MV-4-11 (cell line): ENCODE measurements around the gene ZNF32.
A peak's percentile ranks its signal among the peaks of the same experiment; 100 is the strongest.
"Not testable (repeated sequence)": the region's sequence is repeated elsewhere in the genome, so short reads cannot be mapped to it uniquely, and the experiment has no call there.

Experiments
- DNase-seq: peaks from one replicate; lab custom pipeline; 2025; lab: John Stamatoyannopoulos, UW

ZNF32 gene

GRCh38 chr10:43627942-43628341 is 20.7 kb downstream of the ZNF32 start:
- DNase-seq, result peak; percentile 22

GRCh38 chr10:43623351-43623750 is 25.3 kb downstream of the ZNF32 start:
- DNase-seq, result peak; percentile 31

GRCh38 chr10:43622038-43622437 is 26.6 kb downstream of the ZNF32 start:
- DNase-seq, result no peak

DNA sequence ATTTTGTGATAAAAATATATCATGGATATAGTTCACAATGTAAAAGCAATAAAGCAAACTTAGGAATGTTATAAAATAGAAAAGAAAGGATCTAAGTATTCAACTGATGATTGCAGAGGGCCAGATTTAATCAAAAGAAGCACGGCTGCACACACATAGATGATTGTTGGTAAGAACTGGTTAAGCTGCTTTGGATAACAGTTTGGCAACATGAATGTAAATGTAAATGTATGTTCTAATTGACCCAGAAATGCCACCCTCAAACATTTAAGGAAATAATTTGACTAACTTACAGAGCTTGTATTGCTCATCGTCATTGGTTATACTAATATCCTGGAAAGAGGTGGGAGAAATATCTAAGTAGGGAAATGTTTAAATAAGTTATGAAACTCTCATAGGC is 29.3 kb downstream of the ZNF32 start:
- no peak for DNase-seq

DNA sequence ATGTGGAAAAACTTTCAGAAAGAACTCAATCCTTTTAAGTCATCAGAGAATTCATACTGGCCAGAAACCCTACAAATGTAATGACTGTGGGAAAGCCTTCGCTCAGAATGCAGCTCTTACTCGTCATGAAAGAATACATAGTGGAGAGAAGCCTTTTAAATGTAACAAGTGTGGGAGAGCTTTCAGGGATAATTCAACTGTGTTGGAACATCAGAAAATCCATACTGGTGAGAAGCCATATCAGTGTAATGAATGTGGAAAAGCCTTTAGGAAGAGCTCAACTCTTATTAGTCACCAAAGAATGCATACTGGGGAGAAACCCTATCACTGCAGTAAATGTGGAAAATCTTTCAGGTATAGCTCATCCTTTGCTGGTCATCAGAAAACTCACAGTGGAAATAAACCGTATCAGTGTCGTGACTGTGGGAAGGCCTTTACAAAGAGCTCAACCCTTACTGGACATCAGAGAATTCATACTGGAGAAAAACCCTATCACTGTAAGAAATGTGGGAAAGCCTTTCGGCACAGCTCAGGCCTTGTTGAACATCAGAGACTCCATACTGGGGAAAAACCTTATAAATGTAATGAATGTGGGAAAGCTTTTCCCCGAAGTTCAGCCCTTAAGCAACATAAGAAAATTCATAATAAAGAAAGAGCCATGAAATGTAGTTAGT is 31.8 kb downstream of the ZNF32 start:
- no peak for DNase-seq

DNA sequence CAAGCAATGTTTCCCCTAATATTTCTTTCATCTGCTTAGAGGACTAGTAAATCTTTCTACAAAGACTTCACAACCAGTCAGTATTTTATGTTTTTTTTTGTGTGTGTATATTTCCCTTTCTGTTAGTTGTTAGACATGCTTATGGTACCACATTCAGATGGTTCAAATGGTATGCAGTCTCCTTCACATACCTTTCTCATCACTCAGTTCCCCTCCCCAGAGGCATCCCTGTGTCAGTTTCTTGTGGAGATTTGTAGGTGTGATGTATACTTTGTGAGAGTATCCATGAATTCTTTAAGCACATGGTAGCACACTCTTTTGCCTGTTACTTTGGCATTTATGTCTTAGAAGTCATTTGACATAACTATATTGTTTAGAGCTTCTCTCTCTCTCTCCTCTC is 38.0 kb downstream of the ZNF32 start:
- DNase-seq, result no peak

DNA sequence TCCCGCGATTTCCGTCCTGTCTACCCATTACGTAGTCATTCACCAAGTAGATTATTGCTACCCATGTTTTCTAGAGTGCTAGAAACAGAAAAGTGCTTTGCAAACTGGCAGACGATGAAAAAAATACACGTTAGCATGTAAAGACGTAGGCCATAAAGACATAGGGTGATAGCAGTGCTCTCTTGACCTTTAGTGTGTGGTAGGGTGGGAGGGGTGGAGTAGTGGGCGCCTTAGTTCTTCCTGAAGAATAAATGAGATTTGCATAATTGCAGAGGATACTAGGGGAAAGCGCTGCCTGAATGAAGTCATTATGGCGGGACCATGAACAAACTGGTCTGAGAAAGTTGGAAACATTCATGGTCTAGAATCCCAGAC is 41.5 kb downstream of the ZNF32 start:
- DNase-seq, result no peak

GRCh38 chr10:43606323-43607198 is 42.1 kb downstream of the ZNF32 start, which contains the start of gene ZNF485:
Gene ZNF485, plus strand, starts transcription at chr10:43606438. Its CDS starts 613 bp downstream, at chr10:43607051.
- peak; percentile 60 for DNase-seq

DNA sequence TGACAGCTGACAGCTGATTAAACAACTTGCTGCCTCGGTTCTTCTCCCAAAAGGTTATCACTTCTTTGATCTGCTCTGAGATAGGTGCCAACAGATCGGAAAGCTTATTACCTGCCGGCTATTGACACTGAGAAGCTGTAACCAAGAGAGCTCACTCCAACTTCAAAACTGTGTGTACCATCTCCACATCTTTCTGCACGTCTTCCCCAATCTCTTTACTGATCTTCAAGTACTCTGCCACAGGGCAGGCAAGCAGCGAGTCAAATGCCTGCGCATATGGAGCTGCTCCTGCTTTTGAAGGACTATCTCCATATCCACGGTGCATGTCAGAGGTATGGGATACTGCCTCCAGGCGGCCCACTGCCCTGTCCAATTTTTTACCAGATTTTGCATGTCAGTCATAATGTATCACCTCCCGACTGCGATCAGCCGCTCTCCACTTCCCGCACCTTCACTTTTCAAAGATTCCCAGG is 42.8 kb downstream of the ZNF32 start:
- DNase-seq, result no peak

DNA sequence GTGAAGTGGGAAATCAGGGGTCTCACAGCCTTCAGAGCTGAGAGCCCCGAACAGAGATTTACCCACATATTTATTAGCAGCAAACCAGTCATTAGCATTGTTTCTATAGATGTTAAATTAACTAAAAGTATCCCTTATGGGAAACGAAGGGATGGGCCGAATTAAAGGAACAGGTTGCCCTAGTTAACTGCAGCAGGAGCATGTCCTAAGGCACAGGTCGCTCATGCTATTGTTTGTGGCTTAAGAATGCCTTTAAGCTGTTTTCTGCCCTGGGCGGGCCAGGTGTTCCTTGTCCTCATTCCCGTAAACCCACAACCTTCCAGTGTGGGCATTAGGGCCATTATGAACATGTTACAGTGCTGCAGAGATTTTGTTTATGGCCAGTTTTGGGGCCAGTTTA is 47.1 kb downstream of the ZNF32 start:
- DNase-seq, result not testable (repeated sequence)

- DNase-seq, result no peak
Measured at GRCh38 chr10:43599333-43599732, 49.3 kb downstream of the ZNF32 start.

DNA sequence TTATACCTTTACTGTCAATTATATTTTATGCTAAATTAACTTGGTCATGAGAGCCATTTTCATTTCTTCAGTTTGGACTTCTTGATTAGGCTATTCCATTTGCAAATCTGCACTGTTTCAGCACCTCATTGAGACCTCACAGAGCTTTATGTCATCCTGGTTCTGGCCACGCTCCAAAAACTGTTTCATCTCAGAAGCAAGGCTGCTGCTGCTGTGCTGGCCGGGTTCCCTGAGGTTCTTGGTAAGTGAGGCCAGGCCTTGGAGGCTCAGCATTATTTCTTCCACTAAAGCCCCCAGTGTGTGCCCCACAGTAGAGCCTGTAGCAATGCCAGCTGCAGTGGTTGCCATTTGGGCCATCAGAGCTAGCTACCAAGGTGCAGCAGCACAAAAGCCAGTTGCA is 50.2 kb downstream of the ZNF32 start:
- no peak for DNase-seq

DNA sequence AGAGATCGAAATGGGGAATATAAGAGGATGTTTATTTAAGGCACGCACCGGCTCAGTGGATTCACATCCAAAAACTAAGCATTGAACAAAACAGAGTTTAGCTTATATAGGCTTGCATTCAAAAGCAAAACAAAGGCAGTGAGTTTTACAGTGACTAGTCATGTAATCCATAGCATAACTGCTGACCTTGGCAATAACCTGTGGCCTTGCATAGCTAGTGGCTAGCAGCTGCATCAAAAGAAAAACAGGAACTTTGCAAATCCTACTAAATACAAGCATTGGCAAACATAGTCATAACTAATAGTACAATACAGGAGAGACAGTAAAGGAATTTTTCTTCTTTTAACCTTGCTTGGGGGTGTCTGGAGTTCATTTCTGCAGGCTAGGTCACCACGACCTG is 52.1 kb downstream of the ZNF32 start:
- peak; percentile 84 for DNase-seq

- DNase-seq, result peak; percentile 78
Measured at GRCh38 chr10:43595739-43596298, 52.9 kb downstream of the ZNF32 start.

DNA sequence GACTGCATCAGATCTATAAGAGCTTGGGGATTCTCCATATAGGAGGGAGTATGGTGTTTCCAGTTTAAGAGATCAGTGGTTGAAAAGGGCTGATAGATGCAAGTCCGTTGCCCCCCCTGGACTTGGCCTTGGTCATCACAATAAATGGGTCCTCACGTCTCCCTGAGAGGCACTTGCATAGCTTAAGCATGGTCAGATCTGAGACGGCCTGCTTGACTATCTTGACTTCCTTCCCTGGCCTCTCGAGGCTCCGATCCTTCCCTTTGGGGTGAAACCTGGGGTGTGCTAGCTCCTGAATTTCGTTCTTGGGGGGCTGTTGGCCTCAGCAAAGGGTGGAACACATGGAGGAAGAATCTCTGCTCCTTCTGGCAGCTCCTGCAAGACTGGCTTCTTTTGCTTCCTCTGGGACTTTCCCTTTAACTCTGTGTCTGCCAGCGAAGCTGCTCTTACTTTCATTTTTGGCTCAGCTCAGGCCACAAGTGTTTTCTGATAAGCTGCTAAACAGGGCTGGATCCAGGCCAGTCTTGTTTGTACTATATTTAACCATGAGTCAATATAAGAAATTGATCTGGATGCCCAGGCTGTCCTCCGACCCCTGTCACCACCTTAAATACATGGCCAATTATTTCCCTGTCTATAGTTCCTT is 53.6 kb downstream of the ZNF32 start:
- peak; percentile 54 for DNase-seq
